HEK293T (cell line): ENCODE results near the gene EMX1.

ENCODE experiments used
- FOXA1 ChIP-seq: fragments of 450-650 bp; IDR thresholded peaks from 2 replicates; pipeline ENCODE4 v1.6.1; 2016; ENCODE audit warnings: mild to moderate bottlenecking
- SP1 ChIP-seq: fragments of 450-650 bp; IDR thresholded peaks from 2 replicates; pipeline ENCODE4 v1.6.1; 2017
- TARDBP ChIP-seq: fragments of 450-650 bp; IDR thresholded peaks from 2 replicates; pipeline ENCODE4 v1.6.1; 2016
- TF ChIP-seq, protein P1 (sequence below): fragments of 450-650 bp; IDR thresholded peaks from 2 replicates; pipeline ENCODE4 v1.6.1; 2016

DNA sequence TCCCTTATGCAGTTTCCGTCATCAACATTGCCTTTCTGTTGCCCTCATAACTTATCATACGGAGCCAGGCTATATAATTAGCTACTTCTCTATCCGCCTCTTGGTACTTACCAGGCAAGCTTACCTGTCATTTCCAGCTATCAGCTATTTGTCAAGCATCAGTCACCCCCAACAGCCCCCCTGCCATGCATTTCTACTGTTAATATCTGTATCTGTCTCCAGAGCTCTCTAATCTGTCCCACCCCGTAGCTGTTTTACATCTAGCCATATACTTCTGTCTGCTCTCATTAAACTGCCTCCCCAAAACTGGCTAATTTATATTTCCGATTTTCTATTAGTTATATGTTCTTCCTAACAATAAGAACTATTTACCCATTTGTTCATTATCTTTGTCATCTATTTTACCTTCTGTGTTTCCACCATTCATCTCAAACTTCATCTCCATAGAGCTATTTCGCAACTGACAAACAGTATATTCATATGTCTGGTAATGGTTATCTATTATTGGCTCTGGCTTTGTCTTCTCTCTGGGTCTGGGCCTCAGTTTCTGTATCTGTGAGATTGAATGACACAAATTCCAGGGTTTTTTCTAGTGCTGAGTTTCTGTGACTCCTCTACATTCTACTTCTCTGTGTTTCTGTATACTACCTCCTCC is 9.6 kb downstream of the EMX1 start:
- TF ChIP-seq SP1 (no peak), FOXA1 (no peak), TARDBP (no peak)
- TF ChIP-seq, protein P1, sequence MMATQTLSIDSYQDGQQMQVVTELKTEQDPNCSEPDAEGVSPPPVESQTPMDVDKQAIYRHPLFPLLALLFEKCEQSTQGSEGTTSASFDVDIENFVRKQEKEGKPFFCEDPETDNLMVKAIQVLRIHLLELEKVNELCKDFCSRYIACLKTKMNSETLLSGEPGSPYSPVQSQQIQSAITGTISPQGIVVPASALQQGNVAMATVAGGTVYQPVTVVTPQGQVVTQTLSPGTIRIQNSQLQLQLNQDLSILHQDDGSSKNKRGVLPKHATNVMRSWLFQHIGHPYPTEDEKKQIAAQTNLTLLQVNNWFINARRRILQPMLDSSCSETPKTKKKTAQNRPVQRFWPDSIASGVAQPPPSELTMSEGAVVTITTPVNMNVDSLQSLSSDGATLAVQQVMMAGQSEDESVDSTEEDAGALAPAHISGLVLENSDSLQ: no peak
